ENCODE data around the gene FAM89A.
A peak's percentile ranks its signal among the peaks of the same experiment; 100 is the strongest.

Gene FAM89A
- total RNA-seq, result 0.62 to 1.6 reads per million in 2 donors

DNA sequence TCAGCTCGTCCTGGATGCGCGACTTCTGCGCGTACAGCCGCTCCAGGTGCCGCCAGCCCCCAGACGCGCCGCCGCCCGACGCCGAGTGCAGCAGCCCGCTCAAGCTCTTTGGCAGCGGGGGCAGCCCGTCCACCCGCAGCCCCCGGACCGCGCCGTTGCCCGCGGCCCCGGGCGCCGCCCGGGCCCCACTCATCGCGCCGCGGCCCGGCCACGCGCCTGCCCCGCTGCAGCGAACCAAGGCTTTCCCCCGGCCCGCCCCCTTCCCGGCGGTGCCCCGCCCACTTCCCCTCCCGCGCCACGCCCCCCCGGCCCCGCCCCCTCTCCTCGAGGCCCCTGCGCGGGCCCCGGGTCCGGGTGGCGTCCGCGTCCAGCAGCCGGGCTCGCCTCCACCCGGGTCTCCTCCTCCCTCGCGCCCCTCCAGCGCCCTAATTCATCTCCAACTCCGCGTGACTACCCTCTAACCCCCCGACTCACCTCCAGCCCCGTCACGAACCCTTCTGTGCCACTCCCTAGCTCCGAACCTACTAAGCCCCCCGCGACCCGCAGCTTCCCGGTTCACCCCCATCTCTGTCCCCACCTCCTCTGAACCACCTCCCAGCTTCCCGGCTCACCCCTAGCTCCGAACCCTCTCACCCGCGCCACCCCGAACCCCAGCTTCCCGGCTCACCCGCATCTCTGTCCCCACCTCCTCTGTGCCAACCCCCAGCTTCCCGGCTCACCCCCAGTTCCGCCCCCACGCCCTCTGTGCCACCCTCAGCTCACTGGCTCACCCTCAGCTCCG lies at the start of gene FAM89A:
TSS of gene FAM89A (minus strand) at position 236 of the 781 bp plus-strand sequence. CDS start at position 193, 43 bp downstream.
- peak; percentile 46 to 64 (median 58) for DNase-seq

DNA sequence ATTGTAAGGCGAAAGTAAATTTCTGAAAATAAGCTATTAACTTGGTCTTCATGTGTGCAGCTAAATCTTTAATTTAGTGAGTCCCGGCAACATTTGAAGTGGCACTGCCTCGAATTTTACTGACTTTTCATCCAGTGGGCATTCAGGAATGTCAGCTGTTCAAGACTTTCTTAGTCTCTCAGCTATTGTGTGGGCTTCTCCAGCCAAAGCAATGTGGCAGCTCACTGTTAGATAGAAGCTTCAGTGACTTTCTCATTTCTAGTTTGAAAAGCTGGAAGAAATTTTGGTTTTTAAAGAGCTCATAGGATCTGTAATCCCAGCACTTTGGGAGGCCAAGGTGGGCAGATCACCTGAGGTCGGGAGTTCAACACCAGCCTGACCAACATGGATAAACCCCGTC lies 44.3 kb upstream of the FAM89A start:
- no peak for DNase-seq

DNA sequence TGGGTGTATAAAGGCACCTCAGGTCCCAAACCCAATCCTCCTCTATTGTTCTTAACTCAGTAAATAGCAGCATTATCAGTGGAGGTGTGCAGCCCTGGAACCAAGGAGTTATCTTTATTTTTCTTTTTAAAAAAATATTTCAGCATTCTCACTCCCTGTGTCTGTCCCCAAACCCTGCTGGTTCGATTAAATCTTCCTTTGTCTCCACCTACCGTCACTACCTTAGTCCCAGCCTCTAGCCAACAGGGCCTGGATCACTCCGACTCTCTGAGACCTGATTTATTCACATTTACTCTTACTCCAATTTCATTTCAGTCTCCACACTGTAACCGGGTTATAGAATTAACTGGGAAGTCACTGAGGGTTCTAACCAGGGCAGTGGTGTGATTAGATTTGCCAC lies 39.1 kb upstream of the FAM89A start:
- DNase-seq, result no peak

DNA sequence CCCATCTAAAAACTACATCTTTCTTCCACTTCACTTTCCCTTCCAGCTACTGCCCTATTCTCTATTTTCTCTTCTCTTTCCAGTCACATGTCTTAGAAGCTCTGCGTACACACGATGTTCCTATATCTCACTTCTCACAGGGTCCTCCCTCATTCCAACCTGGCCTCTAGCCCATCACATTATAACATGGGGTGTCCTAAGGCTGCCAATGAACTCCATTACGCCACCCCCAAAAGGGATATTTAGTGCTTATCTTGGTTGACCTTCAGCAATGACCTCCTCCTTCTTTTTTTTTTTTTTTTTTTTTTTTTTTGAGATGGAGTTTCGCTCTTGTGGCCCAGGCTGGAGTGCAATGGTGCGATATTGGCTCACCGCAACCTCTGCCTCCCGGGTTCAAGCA lies 38.2 kb upstream of the FAM89A start:
- no peak for DNase-seq

DNA sequence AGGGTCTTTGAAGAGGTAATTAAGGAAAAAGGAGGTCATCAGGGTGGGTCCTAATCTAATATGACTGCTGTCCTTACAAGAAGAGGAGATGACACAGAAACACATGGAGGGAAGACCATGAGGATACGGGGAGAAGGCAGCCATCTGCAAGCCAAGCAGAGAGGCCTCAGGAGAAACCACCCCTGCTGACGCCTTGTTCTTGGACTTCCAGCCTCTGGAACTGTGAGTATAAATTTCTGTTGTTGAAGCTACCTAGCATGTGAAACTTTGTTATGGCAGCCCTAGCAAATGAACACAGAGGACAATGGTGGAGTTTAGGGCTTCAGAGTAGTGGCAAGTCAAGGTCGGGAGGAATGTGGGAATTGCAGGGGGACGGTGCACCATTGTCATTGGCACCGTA lies 36.7 kb upstream of the FAM89A start:
- no peak for DNase-seq

DNA sequence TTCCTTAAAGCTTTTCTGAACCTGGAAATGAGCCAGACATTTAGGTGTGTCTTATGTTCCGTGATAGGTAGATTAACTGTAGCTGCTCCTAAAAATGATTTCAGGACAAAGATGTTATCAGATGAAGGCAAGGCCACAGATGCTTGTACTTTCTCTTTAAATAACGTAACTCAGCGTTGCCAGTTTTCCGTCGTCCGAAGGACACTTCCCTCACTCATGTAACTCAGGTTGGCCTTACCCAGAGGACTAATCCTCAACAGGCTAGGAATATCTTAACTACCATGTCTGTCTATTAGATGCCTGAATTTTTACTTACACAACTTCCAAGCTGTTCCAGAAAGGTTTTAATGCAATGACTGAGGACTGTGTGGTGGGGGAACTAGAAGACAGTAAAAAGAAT lies 35.4 kb upstream of the FAM89A start:
- no peak for DNase-seq

DNA sequence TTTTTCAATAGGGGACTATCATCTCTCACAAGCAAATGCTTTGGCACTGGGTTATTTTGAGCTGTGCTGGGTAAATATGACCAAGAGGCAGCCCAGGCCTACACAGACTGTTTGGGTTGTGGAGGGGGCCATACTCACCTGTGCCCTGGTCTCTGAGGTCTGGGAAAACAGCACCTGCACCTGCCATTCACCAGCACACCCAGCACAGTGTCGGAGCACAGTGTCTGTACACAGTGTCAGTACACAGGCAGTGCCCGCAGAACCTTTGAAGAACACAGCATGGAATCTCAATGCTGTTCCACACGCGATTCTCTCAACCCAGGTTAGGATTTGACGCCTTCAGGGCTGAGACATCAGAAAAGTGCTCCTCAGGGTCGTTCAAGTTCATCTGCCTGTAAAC lies 35.0 kb upstream of the FAM89A start:
- DNase-seq, result no peak

DNA sequence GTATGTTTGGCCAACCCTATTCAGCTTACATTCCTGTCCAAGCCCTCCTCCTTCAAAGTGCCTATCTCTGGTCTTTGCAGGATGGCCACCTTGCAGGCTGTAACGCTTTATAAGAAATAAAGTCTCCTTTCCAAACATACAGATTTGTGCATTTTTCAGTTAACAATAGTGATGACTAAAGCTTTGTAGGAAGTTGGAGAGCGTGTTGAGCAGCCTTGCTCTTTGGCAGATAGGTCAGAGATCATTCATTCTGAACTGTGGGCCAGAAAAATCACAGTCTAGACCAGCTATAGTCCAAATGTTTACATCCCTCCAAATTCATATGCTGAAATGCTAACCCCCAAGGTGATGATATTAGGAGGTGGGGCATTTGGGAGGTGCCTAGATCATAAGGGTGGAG lies 34.0 kb upstream of the FAM89A start:
- DNase-seq, result no peak

DNA sequence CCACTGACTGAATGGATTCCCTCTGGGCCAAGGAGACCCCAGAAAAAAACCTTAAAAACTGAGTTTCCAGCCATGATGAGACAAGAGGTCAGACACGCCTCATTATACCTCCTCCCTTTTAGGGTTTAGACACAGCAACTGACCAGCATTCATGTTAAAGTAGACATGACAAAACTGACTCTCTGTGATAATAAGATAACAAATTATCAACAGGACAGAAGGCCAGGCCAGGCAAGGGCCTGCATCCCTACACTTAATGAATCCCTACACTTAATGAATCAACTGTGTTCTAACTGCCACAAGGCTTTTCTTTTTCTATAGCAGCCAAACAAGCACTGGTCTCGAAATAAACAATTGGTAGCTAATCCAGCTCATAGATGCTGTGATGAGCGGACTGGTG lies 33.3 kb upstream of the FAM89A start:
- DNase-seq, result no peak

DNA sequence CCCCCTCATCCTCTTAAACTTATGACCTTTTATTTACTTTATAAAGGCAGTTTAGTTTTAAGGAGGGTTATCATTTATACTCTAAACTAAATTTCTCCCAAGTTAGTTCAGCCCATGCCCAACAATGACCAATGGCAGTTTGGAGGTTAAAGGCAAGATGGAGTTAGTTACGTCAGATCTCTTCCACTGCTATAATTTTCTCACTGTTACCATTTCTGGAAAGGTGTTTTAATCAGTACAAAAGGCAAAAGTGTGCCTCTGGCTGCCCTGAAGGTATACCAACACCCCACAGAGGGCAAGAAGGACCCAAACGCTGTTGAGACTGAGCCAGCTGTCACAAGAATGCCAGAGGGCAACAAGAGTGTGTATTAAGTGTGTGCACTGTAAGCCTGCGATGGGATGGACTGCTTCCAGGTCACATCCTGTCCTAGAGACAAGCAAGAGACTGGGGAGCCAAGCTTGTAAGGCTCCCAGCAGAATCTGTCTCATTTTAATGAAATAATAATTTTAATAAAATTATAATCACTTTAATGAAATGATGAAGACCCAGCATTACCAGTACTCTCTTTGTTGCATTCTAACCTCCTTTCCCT lies 32.5 kb upstream of the FAM89A start:
- no peak for DNase-seq

DNA sequence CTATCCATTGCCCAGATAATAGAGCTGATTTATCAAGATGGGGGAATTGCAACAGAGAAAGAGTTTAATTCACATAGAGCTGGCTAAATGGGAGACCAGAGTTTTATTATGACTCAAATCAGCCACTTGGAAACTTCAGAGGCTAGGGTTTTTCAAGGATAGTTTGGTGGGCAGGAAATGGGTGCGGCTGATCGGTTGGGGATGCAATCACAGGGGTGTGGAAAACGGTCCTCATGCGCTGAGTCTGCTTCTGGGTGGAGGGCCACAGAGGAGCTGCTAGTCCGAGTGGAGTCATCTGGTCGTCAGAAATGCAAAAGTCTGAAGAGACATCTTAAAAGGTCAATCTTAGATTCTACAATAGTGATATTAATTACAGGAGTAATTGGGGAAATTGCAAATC lies 32.0 kb upstream of the FAM89A start:
- no peak for DNase-seq

DNA sequence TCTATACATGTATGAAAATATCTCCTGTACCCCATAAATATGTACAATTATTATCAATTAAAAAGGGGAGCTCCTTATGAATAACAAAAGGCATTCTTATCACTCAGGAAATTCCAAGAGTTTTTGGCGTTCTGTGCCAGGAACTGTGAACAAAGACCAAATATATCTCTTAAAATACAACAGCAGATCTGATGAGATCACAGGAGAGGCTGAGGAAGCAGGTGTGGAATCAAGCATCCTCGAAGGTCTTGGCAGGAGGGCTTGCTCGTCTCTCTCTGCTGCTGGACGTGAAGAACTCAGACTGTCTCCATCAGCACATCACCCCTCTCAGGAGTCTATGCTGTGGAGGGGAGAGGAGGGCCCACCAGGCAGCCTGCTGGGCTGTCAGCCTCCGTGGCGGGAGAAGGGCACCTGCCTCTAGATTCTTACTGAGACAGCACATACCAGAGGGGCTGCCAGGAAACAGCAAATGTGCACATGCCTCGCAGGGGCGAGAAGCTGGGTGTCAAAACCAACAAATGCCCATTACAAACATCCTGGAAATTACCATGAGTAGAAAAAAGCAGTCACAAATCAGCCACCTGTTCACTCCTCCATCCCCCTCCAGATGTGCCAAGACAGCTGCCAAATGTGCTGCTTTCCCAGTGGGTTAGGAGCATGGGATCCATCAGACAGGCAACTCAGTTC lies 30.8 kb upstream of the FAM89A start:
- DNase-seq, result no peak

DNA sequence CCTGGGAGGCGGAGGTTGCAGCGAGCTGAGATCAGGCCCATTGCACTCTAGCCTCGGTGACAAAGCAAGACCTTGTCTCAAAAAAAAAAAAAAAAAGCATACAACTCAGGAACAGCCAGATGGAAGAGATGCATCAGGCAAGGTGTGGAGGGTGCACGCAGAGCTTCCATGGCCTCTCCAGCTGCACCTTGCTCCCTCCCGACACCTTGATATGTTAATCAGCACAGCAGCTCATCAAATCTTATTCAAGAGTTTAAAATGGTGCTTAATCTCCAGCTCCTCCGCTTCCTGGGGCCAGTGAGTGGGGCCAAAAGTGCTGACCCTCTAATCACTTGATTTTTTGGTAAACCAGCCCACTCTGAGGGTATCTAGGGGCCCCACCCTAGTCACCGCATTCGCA lies 29.3 kb upstream of the FAM89A start:
- DNase-seq, result no peak

DNA sequence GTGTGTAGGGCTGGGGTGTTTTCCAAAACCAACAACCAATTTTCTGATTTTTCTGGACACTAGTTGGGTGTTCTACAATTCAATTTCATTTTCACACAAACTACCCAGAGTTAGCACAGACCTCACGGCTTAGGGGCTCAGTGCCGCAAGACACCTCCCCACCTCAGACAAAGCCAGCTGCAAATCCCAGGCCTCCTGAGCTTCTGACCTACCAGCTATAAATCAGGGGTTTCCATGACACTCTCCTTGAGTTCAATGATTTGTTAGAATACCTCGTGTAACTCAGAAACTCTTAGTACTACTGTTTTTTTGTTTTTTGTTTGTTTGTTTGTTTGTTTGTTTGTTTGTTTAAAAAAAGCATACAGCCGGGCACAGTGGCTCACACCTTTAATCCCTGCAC lies 28.7 kb upstream of the FAM89A start:
- no peak for DNase-seq

DNA sequence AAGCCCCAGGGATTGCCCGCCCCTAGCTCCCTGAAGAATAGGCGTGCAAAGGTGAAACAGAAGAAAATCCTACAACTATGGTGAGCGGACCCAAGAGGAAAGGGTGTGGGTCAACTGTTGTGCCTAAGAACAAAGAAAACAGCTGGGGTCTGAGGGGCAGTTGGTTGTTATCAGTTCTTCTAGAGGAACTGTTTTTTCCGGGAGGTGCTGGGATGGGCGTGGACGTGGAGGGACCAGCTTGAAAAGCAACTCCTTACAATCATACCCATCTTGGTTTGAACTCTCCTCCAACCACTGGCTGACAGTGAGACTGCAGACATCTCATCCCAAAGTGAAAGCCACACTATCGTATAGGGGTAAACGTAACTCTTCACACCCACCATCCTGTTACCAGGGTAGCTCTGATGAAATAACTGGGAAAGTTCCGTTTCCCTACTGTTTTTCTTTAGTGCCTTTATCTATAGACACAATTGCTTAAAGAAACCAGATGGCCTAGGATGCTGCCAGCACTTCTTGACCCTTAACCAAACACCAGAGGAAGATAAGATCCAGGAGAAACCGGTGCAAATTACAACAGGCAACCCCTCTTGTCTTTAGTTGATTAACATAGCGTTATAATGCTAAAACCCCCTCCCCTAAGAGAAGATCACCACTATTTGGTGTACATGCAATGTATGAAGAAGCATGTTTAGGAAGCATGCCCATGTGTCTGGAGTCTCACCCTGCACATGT lies 25.6 kb upstream of the FAM89A start:
- no peak for DNase-seq

DNA sequence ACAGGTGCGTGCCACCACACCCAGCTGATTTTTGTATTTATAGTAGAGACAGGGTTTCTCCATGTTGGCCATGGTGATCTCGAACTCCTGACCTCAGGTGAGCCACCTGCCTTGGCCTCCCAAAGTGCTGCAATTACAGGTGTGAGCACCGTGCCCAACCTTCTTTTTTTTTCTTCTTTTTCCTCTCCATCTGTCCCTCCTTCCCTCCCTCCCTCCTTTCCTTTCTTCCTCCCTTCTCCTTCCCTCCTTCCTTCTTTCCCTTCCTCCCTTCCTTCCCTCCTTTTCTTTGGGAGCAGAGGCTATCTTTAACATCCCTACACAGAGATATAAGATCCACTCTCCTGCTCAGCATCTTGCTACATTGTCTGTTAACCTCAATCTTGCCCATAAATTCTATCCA lies 24.4 kb upstream of the FAM89A start:
- no peak for DNase-seq

DNA sequence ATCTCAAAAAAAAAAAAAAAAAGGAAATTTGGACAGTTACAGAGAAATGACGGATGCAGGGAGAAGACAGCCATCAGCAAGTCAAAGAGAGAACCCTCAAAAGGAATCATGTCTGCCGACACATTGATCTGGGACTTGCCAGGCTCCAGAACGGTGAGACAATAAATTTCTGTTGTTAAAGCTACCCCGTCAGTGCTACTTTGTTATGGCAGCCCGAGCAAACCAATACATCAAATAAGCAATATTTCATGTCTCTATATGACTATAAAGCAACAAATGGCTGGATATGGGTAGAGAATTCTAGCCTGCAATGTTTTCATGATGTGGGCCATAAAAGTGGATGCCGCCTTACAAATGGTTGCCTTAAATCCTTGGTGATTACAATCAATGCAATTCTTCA lies 23.3 kb upstream of the FAM89A start:
- DNase-seq, result no peak

DNA sequence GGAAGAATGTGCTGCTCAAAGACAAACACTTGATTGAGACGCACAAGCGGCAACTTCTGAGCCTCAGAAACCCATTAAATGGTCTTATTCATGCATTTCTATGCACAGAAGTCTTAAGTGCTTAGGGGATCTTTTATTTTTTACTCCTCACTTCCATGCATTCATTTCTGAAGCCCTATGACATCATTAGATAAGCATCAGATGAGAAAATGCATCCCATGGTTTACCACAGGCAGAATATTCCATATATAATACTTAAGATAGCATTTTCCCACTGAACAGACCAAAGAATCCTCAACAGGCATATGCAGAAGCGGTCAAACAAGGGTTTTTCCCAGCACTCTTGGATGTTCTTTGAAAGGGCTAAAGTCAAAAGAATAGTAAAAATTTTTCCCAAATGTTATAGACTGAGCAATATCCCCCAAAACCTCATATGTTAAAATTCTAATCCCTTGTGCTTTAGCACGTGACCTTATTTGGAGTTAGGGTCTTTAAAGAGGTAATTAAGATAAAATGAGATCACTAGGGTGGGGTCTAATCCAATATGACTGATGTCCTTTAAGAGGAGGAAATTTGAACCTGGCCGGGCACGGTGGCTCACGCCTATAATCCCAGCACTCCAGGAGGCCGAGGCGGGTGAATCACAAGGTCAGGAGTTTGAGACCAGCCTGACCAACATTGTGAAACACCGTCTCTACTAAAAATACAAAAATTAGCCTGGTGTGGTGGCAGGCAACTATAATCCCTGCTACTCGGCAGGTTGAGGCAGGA lies 22.6 kb upstream of the FAM89A start:
- DNase-seq, result no peak

DNA sequence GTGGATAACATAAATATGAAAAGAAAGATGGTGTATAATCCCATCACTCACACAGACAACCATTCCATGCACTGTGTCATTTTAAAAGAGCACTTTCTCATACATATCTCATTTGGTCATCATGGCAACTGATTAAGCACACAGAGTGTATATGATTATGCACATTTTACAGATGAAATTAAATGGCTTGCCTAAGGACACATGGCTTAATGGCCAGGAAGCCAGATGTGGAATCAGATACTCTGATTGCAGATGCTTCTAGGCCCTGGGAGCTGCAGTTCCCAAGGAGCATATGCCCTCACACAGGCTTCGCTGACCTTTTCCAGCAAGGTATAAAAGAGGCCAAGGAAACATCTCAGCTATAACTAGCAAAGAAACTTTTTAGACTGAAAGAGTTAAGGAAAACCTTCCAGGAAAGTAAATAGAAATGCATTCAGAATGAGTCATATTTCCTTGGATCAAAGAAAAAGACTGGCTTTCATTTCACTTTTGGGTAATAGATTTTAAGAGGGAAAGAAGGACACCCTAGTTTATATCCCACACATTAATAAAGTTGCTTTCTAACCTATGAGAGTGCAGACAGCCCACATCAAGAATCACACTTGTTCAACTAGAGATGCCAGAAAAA lies 19.6 kb upstream of the FAM89A start:
- DNase-seq, result no peak

DNA sequence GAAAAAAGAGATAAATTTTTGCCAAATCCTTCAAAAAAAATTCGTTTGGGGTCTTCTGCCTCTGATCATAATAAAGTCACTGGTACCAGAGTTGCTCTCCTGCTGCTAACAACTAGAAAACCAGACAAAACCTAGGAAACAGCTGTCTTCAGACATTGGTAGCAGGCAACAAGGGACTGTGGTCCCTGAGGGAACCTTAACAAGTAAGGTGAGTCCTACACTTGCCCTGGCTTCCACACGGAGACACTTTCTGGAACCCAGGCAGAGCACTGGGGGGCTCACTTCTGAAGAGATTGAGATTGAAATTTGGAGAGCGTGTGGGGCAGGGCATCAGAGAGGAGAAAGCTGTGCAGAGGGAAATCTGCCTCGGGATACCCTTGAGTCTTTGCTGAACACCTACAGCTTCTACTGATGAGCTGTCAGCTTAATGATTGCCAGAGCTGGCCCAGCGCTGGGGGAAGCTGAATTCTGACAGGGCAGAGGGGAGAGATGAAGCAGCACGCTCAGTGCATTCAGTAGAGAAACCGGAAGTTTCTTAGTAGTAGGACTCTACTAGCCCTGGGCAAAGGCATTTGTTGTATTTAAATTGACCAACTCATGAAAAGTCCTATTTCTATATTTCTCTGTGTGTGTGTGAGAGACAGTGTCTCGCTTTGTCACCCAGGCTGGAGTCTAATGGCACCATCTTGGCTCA lies 18.5 kb upstream of the FAM89A start:
- DNase-seq, result no peak

DNA sequence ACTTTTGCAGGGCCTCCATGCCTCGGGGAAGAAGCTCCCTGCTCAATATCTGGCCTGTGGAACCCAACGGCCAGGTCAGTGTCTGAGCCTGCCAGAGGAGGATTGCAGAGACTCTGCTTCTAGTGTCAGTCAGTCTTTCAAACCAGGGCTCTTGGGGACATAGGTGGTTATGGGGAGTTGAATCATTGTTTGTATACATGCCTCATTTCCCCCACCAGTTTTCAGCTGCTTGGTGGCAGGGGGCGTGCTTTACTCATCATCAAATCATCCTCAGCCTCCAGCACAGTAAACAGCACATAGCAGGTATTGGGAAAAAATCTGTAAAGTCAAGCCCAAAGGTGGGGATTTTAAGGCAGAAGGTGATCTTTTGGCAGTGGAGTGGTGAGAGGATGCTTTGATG lies 17.4 kb upstream of the FAM89A start:
- no peak for DNase-seq
